HG02678 (cell line): ENCODE results near the gene MYH9.
"Not testable (repeated sequence)": the region's sequence is repeated elsewhere in the genome, so short reads cannot be mapped to it uniquely, and the experiment has no call there.

Source experiments
- ATAC-seq: cut with Tn5 transposase; IDR thresholded peaks from one replicate; pipeline ENCODE4 v1.9.1; 2021; ENCODE audit warnings: mild to moderate bottlenecking, moderate library complexity; ENCODE audit not compliant: unreplicated experiment

Gene MYH9

DNA sequence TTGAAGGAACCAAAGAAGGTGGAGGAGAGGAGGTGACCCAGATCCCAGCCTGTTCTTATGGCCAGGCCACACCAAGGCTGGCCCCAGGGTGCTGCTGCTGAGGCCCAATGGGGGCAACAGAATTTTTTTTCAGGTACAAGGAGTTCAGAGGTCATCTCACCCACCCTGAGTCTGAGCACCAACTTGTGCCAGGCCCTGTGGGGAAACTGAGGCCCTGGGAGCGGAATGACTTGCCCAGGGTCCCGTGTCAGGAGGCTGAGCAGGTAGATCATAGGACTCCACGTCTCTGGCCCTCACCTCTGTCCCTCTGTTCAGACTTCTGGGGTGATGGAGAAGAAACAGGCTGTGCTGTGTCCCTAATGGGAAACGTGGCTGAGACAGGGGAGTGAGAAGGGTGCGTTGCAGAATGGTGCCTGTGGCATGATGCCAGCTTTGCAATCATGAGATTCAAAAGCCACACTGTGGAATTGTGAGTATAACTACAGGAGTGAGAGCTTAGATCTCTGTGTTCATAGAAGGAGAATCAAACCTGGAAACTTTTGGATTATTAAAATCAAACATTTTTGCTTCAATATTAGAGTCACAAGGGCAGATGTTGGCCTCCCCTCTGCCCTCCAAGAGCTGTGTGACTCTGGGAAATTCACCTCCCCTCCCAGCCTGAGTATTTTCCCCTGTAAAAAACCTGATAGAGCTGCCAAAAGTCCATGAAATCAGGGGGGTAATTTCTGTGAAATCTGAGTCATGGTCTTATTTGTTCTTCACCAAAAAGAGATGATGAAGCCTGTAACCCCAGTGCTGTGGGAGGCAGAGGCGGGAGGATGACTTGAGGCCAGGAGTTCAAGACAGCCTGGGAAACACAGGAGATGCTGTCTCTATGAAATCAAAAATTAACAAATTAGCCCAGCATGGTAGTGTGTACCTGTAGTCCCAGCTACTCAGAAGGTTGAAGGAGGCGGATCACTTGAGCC, 134.0 kb downstream of the MYH9 start:
- no peak for ATAC-seq

DNA sequence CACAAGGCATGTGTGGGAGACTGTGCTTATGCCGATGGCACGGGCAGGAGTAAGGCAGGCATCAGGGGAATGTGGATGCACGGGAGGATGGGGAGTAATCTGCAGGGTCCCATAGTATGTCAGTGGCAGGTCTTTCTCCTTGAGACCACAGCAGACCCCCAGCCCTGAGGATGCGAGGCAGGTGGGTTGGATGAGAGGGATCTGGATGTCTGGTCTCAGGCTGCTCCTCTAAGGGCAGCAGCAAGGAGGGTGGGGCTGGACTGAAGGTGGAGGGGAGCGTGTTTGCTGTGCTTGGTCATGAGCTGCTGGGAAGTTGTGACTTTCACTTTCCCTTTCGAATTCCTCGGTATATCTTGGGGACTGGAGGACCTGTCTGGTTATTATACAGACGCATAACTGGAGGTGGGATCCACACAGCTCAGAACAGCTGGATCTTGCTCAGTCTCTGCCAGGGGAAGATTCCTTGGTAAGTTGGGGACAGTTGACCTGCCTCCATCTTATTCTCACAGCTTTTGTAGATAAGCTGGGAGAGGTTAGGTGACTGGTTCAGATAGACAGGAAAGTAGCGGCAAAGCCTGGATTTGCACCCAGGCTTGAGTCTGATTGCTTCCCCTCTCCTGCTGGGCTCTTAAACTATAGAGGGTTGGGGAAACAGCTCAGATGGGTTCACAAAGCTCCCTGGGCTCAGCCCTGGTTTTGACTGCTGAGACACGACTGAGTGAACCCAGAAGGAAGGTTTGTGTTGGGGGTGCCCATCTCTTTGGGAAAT, 134.8 kb downstream of the MYH9 start, which contains the start of gene APOL1:
Gene APOL1, plus strand, starts transcription at position 380 of the 769 bp plus-strand sequence. CDS start 1,823 bp downstream, outside the sequence.
- peak; percentile 67 for ATAC-seq

DNA sequence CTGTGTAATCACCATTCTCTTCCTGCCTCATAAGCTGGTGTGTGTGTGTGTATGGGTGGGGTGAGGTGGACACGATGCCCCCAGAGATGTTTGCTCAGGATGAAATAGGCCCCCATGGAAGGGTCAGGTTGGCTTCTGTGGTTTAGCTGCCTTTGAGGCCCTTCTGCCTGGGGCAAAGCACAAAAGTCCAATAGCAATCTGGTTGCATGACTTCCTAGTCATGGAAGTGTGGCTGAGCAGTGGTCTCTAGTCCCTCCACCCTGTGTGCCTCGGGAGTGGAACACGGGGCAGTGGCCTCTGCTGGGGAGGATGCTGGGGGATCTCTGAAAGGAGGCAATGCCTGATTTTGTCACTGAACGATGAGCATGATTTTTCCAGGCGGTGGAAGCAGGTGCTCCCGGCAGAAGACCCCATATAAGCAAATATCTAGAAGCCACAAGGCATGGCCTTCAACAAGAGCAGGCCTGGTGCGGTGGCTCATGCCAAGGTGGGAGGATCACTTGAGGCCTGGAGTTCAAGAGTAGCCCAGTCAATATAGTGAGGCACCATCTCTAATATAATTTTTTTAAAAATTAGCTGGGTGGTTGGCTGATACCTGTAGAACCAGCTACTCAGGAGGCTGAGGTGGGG, 135.7 kb downstream of the MYH9 start:
- not testable (repeated sequence) for ATAC-seq

DNA sequence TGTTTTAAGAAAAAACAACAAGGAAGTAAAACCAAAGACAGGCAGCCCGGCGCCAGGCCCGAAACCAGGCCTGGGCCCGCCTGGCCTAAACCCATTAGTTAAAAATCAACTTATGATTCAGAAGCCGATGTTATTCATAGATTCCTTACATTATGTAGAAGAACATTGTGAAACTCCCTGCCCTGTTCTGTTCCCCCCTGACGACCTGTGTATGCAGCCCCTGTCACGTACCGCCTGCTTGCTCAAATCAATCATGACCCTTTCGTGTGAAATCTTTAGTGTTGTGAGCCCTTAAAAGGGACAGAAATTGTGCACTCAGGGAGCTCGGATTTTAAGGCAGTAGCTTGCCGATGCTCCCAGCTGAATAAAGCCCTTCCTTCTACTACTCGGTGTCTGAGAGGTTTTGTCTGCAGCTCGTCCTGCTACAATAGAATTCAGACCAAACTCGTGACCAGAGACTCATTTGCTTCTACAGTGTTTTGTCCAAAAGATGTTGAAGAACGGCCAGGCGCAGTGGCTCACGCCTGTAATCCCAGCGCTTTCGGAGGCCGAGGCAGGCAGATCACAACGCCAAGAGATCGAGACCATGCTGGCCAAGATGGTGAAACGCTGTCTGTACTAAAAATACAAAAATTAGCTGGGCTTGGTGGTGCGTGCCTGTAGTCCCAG, 137.3 kb downstream of the MYH9 start:
- ATAC-seq, result not testable (repeated sequence)

DNA sequence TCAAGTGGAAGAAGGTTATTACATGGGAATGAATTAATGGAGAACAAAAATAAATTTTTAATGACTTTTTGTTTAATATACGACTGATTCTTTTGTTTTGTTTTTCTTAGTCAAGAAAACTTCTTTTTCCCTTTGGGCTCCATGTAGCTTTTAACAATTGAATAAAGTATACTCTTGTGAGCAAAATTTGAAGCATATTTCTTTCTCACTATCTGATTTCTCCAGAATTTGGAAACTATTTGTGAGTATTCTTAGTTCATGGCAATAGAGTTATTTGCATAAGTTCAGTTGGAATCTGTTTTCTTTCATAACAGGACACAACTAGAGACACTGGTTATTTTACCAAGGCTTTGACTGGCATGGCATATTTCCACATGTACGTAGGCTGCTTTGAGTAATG, 138.6 kb downstream of the MYH9 start:
- no peak for ATAC-seq

DNA sequence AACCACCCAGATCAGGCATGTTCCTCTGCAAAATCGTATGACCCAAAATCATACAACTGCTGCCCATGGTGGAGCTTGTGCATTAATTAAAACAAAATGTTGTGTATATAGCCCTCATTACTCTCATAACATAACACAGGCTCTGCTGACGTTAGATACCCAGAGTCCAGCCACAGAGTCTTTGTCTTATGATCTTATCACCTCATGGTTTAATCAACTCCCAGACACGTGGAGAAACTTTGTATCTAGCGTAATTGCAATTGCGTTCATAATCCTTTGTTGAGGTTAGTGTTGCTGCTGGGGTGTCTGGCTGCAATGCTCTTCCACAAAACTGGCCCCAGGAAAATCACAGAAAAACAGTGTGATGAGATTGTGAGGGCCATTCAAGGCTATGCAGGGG, 139.8 kb downstream of the MYH9 start:
- no peak for ATAC-seq

DNA sequence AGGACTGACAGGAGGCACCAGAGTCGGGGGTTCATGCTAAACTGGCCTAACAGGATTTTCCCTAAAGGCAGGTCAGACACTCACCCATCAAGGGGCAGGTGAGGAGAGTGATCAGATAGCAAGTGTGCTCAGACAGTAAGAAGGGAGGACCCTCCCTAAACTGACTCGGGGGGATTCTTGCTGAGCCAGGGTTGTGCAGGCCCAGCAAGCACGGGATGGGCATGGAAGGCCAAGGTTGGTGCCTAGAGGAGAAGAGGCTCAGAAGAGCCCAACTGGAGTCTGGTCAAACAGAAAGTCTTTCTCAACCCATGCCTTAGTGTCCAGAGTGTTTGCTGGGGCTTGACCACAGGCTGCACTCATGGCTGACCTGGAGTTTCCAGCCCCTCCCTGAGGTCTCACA, 141.0 kb downstream of the MYH9 start:
- no peak for ATAC-seq

DNA sequence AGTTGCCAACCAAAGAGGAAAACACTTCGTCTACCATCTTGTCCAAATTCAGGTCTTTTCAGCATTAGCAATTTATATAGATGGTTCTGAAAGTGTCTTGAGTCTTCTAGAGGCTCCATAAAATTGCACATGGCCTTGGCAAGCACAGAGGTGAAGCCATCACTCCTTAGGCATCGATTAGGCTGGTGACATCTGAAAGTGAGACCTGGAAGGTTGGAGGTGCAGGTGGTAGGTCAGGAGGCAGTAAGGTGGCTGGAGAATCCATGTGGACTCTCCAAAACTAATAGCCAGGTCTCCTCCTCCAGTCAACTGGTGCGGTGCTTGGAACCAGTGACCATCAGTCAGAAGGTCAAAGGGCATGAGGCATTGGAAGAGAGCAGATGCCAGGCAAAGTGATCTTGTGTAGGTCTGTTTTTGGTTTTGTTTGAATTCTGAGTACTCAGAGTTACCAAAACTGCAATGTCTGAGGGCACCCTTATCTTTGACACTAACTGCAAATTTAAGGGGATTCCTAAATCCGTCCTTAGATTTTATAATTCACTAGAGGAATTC, 141.9 kb downstream of the MYH9 start:
- ATAC-seq, result no peak

DNA sequence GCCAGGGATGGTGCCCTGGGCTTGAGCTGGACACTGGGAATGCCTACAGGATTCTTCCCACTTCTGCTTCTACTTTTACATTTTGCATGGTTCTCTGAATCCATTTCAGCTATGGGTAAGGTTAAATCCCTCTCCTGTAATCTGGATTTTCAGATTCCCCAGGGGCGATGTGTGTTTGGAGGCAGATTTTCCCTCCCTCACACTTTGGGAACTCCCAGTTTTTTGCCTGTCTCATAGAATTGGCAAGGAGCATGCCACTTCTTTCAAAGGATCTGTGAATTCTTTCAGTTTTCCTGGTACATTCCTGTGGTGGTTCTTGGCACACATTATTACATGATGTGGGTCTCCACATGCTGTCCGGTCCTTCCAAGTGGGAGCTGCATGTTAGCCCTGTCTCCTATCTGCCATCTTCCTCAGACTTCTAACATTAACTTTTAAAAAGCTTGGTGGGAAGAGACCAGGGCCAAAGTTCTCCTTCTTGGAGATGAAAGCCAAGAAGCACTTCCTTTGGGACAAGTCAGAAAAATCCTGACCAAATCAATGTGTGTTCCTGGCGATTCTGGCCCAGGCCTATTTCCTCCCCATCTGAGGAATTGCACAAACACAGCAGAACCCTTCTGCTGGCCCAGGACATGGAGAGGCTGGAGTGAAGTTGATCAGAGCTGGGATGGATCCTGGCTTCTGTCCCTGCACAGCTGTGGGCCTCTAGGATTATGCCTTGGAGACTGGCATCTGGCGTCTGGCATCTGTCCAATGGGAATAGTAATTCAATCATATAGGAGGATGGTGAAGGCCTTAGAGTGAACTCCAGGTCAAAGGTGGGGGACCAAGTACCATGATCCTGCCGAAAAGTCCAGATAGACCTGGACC, 143.0 kb downstream of the MYH9 start:
- ATAC-seq, result no peak

DNA sequence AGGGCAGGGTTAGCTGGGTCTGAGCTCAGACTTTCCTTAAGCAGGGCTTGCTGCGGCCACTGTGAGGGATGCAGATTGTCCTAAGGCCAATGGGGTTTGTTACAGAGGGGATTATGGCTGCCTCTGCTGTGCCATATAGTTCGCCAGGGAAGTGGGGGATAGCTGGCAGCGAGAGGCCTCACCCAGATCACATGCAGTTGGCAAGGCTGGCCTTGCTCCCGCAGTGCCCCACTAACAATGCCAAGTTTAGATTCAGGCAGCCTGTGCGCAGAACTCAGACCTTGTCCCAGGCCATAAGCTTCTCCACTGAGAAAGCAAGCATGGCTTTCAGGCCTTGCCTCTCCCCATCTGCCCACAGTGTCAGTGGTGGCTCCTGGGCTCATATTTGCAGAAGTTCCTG, 143.8 kb downstream of the MYH9 start:
- no peak for ATAC-seq

DNA sequence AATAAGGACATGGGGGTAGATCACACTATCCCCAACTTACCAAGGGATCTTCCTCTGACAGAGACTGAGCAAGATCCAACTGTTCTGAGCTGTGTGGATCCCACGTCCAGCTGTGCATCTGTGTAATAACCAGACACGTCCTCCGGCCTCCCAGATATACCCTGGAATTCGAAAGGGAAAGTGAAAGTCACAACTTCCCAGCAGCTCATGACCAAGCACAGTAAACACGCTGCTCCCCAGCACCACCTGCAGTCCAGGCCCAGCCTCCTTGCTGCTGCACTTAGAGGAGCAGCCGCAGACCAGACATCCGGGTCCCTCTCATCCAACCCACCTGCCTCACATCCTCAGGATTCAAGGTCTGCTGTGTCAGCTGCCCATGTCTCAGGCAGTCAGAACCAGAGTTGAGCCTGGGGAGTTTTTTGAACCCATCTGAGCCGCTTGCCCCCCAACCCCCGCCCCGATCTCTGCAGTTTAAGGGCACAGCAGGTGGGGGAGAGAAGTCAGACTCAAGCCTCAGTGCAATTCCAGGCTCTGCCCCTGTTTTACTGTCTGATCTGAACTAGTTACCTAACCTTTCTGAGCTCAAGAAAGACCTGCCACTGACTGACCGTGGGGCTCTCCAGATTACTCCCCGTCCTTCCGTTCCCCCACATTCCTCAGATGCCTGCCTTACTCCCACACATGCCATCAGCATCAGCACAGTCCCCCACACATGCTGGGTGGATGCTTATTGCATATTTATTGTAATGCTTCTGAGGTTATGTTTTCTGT, 148.2 kb downstream of the MYH9 start, which contains the start of gene APOL2:
Gene APOL2, minus strand, starts transcription at position 127 of the 771 bp plus-strand sequence. CDS start 6,365 bp downstream, outside the sequence.
- peak; percentile 95 for ATAC-seq

DNA sequence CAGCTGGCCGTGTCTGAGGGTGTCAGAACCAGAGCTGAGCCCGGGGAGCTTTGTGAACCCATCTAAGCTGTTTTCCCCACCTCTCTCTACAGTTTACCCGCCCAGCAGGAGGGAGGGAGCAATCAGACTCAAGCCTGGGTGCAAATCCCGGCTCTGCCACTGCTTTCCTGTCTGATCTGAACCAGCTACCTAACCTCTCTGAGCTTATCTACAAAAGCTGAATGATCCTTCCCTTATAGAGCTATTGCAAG, 148.7 kb downstream of the MYH9 start:
- ATAC-seq, result peak; percentile 25

DNA sequence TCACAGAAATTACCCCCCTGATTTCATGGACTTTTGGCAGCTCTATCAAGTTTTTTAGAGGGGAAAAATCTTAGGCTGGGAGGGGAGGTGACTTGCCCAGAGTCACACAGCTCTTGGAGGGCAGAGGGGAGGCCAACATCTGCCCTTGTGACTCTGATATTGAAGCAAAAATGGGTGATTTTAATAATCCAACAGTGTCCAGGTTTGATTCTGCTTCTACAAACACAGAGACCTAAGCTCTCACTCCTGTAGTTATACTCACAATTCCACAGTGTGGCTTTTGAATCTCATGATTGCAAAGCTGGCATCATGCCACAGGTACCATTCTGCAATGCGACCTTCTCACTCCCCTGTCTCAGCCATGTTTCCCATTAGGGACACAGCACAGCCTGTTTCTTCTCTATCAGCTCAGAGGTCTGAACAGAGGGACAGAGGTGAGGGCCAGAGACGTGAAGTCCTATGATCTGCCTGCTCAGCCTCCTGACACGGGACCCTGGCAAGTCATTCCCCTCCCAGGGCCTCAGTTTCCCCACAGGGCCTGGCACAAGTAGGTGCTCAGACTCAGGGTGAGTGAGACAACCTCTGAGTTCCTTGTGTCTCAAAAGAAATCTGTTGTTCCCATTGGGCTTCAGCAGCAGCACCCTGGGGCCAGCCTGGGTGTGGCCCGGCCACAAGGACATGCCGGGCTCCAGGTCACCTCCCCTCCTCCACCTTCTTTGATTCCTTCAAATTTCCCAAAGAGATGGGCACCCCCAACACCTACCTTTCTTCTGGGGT, 149.2 kb downstream of the MYH9 start:
- ATAC-seq, result no peak

DNA sequence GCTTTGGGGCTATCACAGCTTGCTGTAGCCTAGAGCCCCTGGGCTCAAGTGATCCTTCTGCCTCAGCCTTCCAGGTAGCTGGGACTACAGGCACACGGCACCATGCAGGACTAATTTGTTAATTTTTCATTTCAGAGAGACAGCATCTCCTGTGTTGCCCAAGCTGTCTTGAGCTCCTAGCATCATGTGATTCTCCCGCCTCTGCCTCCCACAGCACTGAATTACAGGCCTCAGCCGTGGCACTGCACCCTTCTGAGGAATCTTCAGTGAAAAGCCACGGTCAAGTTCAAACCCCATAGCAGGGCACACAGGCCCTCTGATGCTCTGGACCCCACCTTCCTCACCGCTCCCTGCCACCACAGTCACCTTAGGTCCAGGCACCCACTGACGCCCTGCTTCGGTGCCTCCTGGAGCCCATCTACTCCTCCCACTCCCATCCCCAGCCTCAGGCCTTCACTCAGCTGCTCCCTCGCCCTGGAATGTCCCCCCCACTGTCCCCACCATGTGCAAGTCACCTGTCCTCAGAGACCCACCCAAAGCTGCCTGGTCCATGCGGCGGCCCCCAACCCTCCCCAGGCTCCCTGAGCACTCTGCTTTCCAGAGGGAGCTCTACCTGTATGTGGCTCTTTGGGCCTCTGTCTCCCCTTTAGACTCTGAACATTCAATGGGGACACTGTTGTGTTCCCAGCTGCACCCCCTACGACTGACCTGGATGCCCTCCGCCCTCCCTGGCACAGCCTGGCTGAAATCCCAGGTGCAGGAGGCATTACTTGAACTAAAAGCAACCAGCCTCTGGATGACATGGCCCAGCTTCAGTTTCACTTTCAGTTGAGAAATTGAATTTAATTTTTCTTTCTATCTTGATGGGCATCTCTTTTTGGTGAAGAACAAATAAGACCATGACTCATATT, 150.1 kb downstream of the MYH9 start:
- no peak for ATAC-seq

DNA sequence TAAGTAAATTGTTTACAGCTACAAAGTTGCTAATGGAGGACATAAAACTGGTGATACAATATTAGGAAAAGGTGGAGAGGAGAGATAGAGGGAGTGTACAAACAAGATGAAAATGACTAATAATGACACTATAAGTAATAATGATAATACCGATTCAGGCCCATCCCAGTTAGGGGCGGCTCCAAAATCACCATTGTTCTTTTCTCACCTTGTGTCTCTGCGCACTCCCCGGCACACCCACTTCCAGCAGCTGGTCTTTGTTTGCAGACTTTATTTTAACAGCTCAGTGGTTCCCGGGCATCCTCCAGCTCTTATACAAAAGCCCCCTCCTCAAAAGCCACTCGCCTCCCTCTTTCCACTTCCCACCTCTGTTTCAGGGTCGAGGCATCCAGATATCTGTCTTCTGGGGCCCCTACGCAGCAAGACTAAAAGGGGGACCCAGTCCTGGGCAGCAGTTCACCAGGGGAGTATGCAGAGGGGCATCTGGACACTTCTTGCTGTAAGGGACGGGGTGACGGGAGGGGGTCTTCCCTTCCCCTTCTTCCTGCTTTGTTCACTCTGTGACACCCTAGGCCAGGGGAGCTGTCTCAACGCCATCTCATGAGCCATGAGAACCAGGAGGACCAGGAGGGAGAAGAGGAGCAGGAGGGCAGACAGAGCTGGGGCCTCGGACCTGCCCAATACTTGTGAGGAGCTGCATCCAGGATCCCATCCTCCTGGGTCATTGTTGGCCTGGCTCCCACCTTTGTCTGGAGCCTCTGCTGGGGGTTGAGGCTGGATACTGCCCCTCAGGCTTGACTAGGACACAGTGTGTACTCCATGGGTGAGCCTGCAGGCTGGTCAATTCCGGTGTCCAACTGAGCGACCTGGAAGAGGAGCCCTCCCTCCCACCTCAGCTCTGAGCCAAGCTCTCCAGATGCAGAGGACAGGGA, 151.1 kb downstream of the MYH9 start:
- no peak for ATAC-seq

DNA sequence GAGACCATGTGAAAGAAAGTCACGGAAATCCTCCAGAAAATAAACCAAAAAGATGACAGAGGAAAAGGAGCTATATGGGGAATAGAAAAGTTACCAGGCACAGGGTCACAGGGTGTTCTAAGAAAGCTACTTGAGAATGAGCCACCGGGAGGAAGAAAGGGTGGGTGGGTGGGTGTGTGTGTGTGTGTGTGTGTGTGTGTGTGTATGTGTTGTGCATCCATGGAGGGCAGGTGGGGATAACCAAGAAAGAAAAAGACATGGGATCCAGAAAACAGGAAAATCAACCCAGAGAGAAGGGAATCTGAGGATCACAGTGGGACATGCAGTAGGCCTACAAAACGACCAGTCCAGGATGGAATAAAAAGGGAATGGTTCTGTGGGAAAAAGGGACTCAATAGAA, 152.2 kb downstream of the MYH9 start:
- ATAC-seq, result no peak
